ENCODE measurements around the gene ARMC6.

GRCh38 chr19:18990128-18990708 is 43.2 kb upstream of the ARMC6 start:
- TF ChIP-seq POLR2A (IDR thresholded peaks at IDR 0.05), result no peak
- no peak for TF ChIP-seq CTCF (IDR thresholded peaks at IDR 0.05)
